ENCODE results near the gene ACYP1. TPM values are rescaled to one million over a fixed set of nuclear protein-coding genes. Genes with fewer than 3 reads are reported as not detected.

Gene ACYP1
- total RNA-seq, 2 experiments from 2014 or later, result 65.0 to 97.5 TPM

DNA sequence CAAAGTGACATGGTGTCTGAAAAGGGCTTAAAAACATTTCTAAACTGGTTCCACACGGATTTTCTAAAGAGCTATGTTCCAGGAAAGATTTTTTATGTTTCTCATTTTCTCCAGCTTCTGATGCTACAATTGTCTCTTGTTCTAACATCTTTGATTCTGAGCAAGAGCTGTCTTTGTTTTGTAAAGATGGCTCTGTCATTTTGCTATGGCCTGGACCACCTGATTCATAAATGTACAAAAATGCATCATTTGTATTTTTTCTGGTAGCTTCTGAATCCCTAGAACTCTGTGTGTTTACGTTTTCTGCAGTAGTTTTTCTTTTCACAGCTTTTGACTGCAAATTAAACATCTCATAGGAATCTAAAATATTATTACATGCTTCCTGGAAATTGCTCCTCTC lies 15.7 kb downstream of the ACYP1 start:
- CTCF ChIA-PET (ENCODE audit: unreplicated experiment), result no interaction called here
- no TSS peak for BruUV-seq (replicated peaks)
- Histone ChIP-seq H3K4me1 (ENCODE audit: insufficient read depth, low read length, poor library complexity, severe bottlenecking) (peaks cover 9% of the 10 kb centered on the region), H3K27ac (ENCODE audit: low read depth, low read length, poor library complexity, severe bottlenecking) (no peak overlapping the region), H3K4me3 (ENCODE audit: low read depth, low read length, poor library complexity, severe bottlenecking) (no peak overlapping the region), H3K4me2 (ENCODE audit: low read length) (no peak overlapping the region), H4K20me1 (ENCODE audit: insufficient read depth, low read length) (no peaks in the 10 kb centered on the region), H3K9me3 (ENCODE audit: low read length) (no peaks in the 10 kb centered on the region), H3K79me2 (ENCODE audit: insufficient read depth, low read depth, low read length) (no peaks in the 10 kb centered on the region), H3K9me2 (ENCODE audit: insufficient read depth, low read length) (no peaks in the 10 kb centered on the region), H3K36me3 (ENCODE audit: insufficient read depth, low read length) (peaks cover 9% of the 10 kb centered on the region; the same call in 1 of the 2 replicates), H2AFZ (ENCODE audit: low read length) (no peak overlapping the region)
- intact Hi-C loops (cut with micrococcal nuclease; ENCODE audit: unreplicated experiment), result loop anchor here (5.0 kb wide), 1 partner anchor 41 kb away; no protein-coding TSS in a partner anchor
- POLR2A ChIA-PET, result interaction anchor here (0.6 to 1.6 kb wide), 3 partner anchors 18 to 79 kb away, joined by 3 to 4 read pairs (median 3); no protein-coding TSS in a partner anchor
- no peak for DNase-seq (ENCODE audit: low spot score)
- no peak for TF ChIP-seq CTCF (conservative IDR thresholded peaks at IDR 0.05; ENCODE audit: low read length)
- no peak for TF ChIP-seq EZH2phosphoT487 (IDR thresholded peaks at IDR 0.05; ENCODE audit: borderline replicate concordance, low read depth, low read length)

DNA sequence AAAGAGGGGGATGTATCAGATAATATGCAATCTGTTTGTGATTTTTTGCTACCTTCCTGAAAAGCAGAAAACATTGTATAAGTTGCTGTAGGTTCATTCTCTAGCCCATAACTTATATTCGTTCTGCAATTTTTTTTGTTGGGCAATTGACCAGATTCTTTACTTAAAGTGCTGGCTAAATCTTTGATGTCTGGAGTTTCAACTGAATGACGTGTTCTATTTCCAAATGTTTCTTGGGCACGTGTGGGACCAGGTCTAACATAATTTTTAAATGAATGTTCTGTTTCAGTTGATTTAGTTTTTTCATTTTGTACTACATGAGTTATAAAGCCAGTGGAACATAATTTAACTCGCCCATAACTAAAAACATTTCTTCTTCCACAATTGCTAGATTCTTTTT lies 16.3 kb downstream of the ACYP1 start:
- Histone ChIP-seq H3K4me3 (ENCODE audit: low read depth, low read length, poor library complexity, severe bottlenecking) (no peak overlapping the region), H3K9me2 (ENCODE audit: insufficient read depth, low read length) (no peaks in the 10 kb centered on the region), H4K20me1 (ENCODE audit: insufficient read depth, low read length) (no peaks in the 10 kb centered on the region), H3K79me2 (ENCODE audit: insufficient read depth, low read depth, low read length) (no peaks in the 10 kb centered on the region), H3K9me3 (ENCODE audit: low read length) (no peaks in the 10 kb centered on the region), H3K36me3 (ENCODE audit: insufficient read depth, low read length) (peaks cover 3% of the 10 kb centered on the region; the same call in 1 of the 2 replicates), H2AFZ (ENCODE audit: low read length) (no peak overlapping the region), H3K4me2 (ENCODE audit: low read length) (no peak overlapping the region), H3K4me1 (ENCODE audit: insufficient read depth, low read length, poor library complexity, severe bottlenecking) (peaks cover 9% of the 10 kb centered on the region), H3K27ac (ENCODE audit: low read depth, low read length, poor library complexity, severe bottlenecking) (no peak overlapping the region)
- BruUV-seq (replicated peaks), result no TSS peak
- TF ChIP-seq EZH2phosphoT487 (IDR thresholded peaks at IDR 0.05; ENCODE audit: borderline replicate concordance, low read depth, low read length) (no peak), CTCF (conservative IDR thresholded peaks at IDR 0.05; ENCODE audit: low read length) (no peak)
- ChIA-PET CTCF (ENCODE audit: unreplicated experiment) (no interaction called here), POLR2A (interaction anchor here (0.6 to 1.6 kb wide), 3 partner anchors 19 to 78 kb away, joined by 3 to 4 read pairs (median 3); no protein-coding TSS in a partner anchor)
- no peak for DNase-seq (ENCODE audit: low spot score)
- intact Hi-C loops (cut with micrococcal nuclease; ENCODE audit: unreplicated experiment), result loop anchor here (5.0 kb wide), 1 partner anchor 40 kb away; no protein-coding TSS in a partner anchor

DNA sequence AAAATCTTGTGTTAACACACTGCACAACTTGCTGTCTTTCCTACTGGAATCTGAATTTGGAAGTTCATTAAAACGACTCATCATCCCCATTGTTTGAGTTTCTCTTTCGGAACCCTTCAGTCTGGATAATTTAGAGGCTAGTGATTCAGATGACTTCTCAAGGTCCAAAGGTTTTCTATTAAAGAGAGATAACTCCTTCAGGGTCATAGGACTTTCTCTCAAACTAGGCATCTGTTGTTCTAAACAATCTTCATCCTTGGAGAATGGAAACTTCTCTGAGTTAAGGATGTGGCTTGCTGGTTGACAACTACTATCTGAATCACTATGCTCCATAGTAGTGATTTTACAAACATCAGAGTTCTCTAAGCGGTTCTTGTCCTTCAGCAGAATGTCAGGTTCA lies 16.9 kb downstream of the ACYP1 start:
- H3K36me3 ChIP-seq (ENCODE audit: insufficient read depth, low read length), result 0 out of 2 replicates have a peak, but pooled peaks cover 2% of the 10 kb centered on the region
- H3K9me2 ChIP-seq (ENCODE audit: insufficient read depth, low read length), result no peaks in the 10 kb centered on the region
- no peak overlapping the region for H3K4me2 ChIP-seq (ENCODE audit: low read length)
- H3K4me3 ChIP-seq (ENCODE audit: low read depth, low read length, poor library complexity, severe bottlenecking), result no peak overlapping the region
- H3K79me2 ChIP-seq (ENCODE audit: insufficient read depth, low read depth, low read length), result no peaks in the 10 kb centered on the region
- TF ChIP-seq CTCF (conservative IDR thresholded peaks at IDR 0.05; ENCODE audit: low read length) (no peak), EZH2phosphoT487 (IDR thresholded peaks at IDR 0.05; ENCODE audit: borderline replicate concordance, low read depth, low read length) (no peak)
- DNase-seq (ENCODE audit: low spot score), result no peak
- ChIA-PET CTCF (ENCODE audit: unreplicated experiment) (no interaction called here), POLR2A (no interaction called here)
- H3K9me3 ChIP-seq (ENCODE audit: low read length), result no peaks in the 10 kb centered on the region
- H3K27ac ChIP-seq (ENCODE audit: low read depth, low read length, poor library complexity, severe bottlenecking), result no peak overlapping the region
- H4K20me1 ChIP-seq (ENCODE audit: insufficient read depth, low read length), result no peaks in the 10 kb centered on the region
- intact Hi-C loops (cut with micrococcal nuclease; ENCODE audit: unreplicated experiment), result loop anchor here (5.0 kb wide), 1 partner anchor 40 kb away; no protein-coding TSS in a partner anchor
- no peak overlapping the region for H2AFZ ChIP-seq (ENCODE audit: low read length)
- H3K4me1 ChIP-seq (ENCODE audit: insufficient read depth, low read length, poor library complexity, severe bottlenecking), result peaks cover 9% of the 10 kb centered on the region
- BruUV-seq (replicated peaks), result no TSS peak
